ENCODE measurements around the gene SEC24C. TPM values are rescaled to one million over a fixed set of nuclear protein-coding genes. Genes with fewer than 3 reads are reported as not detected.

Gene SEC24C
- total RNA-seq, 4 donors from 2014 or later = 68.8 to 74.4 (median 70.8) TPM

- TF ChIP-seq POLR2AphosphoS5 (IDR thresholded peaks at IDR 0.05) = no peak
- TF ChIP-seq EP300 (IDR thresholded peaks at IDR 0.05) = no peak
- no peak for TF ChIP-seq POLR2A (IDR thresholded peaks at IDR 0.05)
- TF ChIP-seq, protein P1, sequence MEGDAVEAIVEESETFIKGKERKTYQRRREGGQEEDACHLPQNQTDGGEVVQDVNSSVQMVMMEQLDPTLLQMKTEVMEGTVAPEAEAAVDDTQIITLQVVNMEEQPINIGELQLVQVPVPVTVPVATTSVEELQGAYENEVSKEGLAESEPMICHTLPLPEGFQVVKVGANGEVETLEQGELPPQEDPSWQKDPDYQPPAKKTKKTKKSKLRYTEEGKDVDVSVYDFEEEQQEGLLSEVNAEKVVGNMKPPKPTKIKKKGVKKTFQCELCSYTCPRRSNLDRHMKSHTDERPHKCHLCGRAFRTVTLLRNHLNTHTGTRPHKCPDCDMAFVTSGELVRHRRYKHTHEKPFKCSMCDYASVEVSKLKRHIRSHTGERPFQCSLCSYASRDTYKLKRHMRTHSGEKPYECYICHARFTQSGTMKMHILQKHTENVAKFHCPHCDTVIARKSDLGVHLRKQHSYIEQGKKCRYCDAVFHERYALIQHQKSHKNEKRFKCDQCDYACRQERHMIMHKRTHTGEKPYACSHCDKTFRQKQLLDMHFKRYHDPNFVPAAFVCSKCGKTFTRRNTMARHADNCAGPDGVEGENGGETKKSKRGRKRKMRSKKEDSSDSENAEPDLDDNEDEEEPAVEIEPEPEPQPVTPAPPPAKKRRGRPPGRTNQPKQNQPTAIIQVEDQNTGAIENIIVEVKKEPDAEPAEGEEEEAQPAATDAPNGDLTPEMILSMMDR (IDR thresholded peaks at IDR 0.05) = no peak
- Histone ChIP-seq H3K27me3 (no peaks in the 10 kb centered on the region), H3K27ac (peak overlapping the region; percentile 93), H3K4me3 (peak overlapping the region; percentile 89), H3K9me3 (no peaks in the 10 kb centered on the region), H3K36me3 (peaks cover 39% of the 10 kb centered on the region), H3K4me1 (peaks cover 49% of the 10 kb centered on the region)
- DNase-seq (ENCODE audit: low spot score in 2 of 2) = no peak
- 1% methylated on average over 9 of the region's 10 CpGs for WGBS
Measured at GRCh38 chr10:73744664-73744975, 448 bp downstream of the SEC24C start.

DNA sequence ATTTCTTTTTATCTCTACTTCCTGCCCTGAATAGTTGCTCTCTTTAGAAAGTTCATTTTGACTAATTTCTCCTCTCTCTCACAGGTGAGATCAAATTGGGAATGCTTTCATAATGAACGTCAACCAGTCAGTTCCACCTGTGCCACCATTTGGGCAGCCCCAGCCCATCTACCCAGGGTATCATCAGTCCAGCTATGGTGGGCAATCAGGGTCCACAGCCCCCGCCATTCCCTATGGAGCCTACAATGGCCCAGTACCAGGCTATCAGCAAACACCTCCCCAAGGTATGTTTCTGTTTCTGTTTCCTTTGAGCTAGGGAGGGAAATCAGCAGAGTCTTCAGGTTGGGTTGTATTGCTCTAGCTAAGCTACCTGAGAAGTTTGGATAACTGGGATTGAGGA is 2.5 kb downstream of the SEC24C start:
- H3K36me3 ChIP-seq = peaks cover 47% of the 10 kb centered on the region
- 77% methylated on average over 2 of the region's 2 CpGs for WGBS
- H3K27ac ChIP-seq = no peak overlapping the region
- peaks cover 48% of the 10 kb centered on the region for H3K4me1 ChIP-seq
- no peaks in the 10 kb centered on the region for H3K9me3 ChIP-seq
- no peak overlapping the region for H3K4me3 ChIP-seq
- no peaks in the 10 kb centered on the region for H3K27me3 ChIP-seq
- peak in 1 of 2 donors; percentile 2 for DNase-seq (ENCODE audit: low spot score in 2 of 2)
- TF ChIP-seq, protein P1 (IDR thresholded peaks at IDR 0.05) = no peak
- TF ChIP-seq POLR2AphosphoS5 (IDR thresholded peaks at IDR 0.05) (no peak), EP300 (IDR thresholded peaks at IDR 0.05) (no peak), POLR2A (IDR thresholded peaks at IDR 0.05) (no peak)

DNA sequence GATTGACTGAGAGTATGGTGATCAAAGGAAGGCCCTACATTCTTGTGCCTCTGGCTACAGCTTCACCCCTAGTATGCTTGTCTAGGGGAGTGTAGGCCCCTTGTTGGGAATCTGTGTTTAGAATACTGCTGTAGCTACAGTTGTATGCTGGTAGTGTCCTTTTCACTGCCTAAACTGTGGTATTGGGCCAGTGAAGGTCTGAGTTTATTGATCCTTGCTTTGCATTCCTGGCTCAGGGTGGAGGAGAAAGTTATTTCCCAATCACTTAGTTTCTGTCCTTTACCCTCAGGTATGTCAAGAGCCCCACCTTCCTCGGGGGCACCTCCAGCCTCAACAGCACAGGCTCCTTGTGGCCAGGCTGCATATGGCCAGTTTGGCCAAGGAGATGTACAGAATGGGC is 6.6 kb downstream of the SEC24C start:
- Histone ChIP-seq H3K27ac (no peak overlapping the region), H3K4me1 (peaks cover 20% of the 10 kb centered on the region), H3K4me3 (no peak overlapping the region), H3K9me3 (no peaks in the 10 kb centered on the region), H3K36me3 (peaks cover 87% of the 10 kb centered on the region), H3K27me3 (no peaks in the 10 kb centered on the region)
- WGBS = 100% methylated on average over 1 of the region's 1 CpG
- peak in 1 of 2 donors; percentile 27 for DNase-seq (ENCODE audit: low spot score in 2 of 2)
- TF ChIP-seq POLR2A (IDR thresholded peaks at IDR 0.05) = no peak
- TF ChIP-seq EP300 (IDR thresholded peaks at IDR 0.05) = no peak
- TF ChIP-seq, protein P1 (IDR thresholded peaks at IDR 0.05) = no peak
- TF ChIP-seq POLR2AphosphoS5 (IDR thresholded peaks at IDR 0.05) = no peak

- no peak overlapping the region for H3K27ac ChIP-seq
- H3K36me3 ChIP-seq = peaks cover 71% of the 10 kb centered on the region
- no peak for TF ChIP-seq EP300 (IDR thresholded peaks at IDR 0.05)
- TF ChIP-seq, protein P1 (IDR thresholded peaks at IDR 0.05) = no peak
- TF ChIP-seq POLR2AphosphoS5 (IDR thresholded peaks at IDR 0.05) = no peak
- no peak for TF ChIP-seq POLR2A (IDR thresholded peaks at IDR 0.05)
- no peak overlapping the region for H3K4me3 ChIP-seq
- 89% methylated on average over 1 of the region's 1 CpG for WGBS
- no peaks in the 10 kb centered on the region for H3K4me1 ChIP-seq
- DNase-seq (ENCODE audit: low spot score in 2 of 2) = no peak
- no peaks in the 10 kb centered on the region for H3K27me3 ChIP-seq
- no peaks in the 10 kb centered on the region for H3K9me3 ChIP-seq
Measured at GRCh38 chr10:73756183-73756582, 12.0 kb downstream of the SEC24C start.

GRCh38 chr10:73758704-73759511 is 14.7 kb downstream of the SEC24C start:
- DNase-seq (ENCODE audit: low spot score in 2 of 2) = no peak
- Histone ChIP-seq H3K36me3 (peaks cover 71% of the 10 kb centered on the region), H3K9me3 (no peaks in the 10 kb centered on the region), H3K27ac (no peak overlapping the region), H3K4me3 (no peak overlapping the region), H3K4me1 (no peaks in the 10 kb centered on the region), H3K27me3 (no peaks in the 10 kb centered on the region)
- 87% methylated on average over 9 of the region's 9 CpGs for WGBS
- no peak for TF ChIP-seq POLR2AphosphoS5 (IDR thresholded peaks at IDR 0.05)
- TF ChIP-seq, protein P1 (IDR thresholded peaks at IDR 0.05) = no peak
- TF ChIP-seq EP300 (IDR thresholded peaks at IDR 0.05) = no peak
- no peak for TF ChIP-seq POLR2A (IDR thresholded peaks at IDR 0.05)
